ENCODE data around the gene NQO2.

Gene NQO2

GRCh38 chr6:2960935-2961334, 38.8 kb upstream of the NQO2 start:
- H3K4me3 ChIP-seq (replicated peaks; ENCODE audit: low read depth, low read length) = no peak overlapping the region
- peaks cover 4% of the 10 kb centered on the region for H3K27me3 ChIP-seq (replicated peaks; ENCODE audit: control insufficient read depth, insufficient read depth, low read length)
- H3K36me3 ChIP-seq (ENCODE audit: control insufficient read depth, insufficient read depth, low read length) = no peaks in the 10 kb centered on the region
- no peak for TF ChIP-seq CTCF (IDR thresholded peaks at IDR 0.05; ENCODE audit: insufficient read depth, low read length, poor library complexity, severe bottlenecking)
- DNase-seq (ENCODE audit: extremely low read depth, insufficient read length) = no peak

- DNase-seq (ENCODE audit: extremely low read depth, insufficient read length) = no peak
- H3K4me3 ChIP-seq (replicated peaks; ENCODE audit: low read depth, low read length) = no peak overlapping the region
- TF ChIP-seq CTCF (IDR thresholded peaks at IDR 0.05; ENCODE audit: insufficient read depth, low read length, poor library complexity, severe bottlenecking) = no peak
- no peaks in the 10 kb centered on the region for H3K36me3 ChIP-seq (ENCODE audit: control insufficient read depth, insufficient read depth, low read length)
- H3K27me3 ChIP-seq (replicated peaks; ENCODE audit: control insufficient read depth, insufficient read depth, low read length) = peaks cover 4% of the 10 kb centered on the region
These were observed 38.2 kb upstream of the NQO2 start for GRCh38 chr6:2961506-2961905.

GRCh38 chr6:2962004-2962403, 37.7 kb upstream of the NQO2 start:
- Histone ChIP-seq H3K4me3 (replicated peaks; ENCODE audit: low read depth, low read length) (no peak overlapping the region), H3K27me3 (replicated peaks; ENCODE audit: control insufficient read depth, insufficient read depth, low read length) (peaks cover 4% of the 10 kb centered on the region), H3K36me3 (ENCODE audit: control insufficient read depth, insufficient read depth, low read length) (no peaks in the 10 kb centered on the region)
- TF ChIP-seq CTCF (IDR thresholded peaks at IDR 0.05; ENCODE audit: insufficient read depth, low read length, poor library complexity, severe bottlenecking) = no peak
- DNase-seq (ENCODE audit: extremely low read depth, insufficient read length) = no peak

GRCh38 chr6:2962636-2963035, 37.1 kb upstream of the NQO2 start:
- H3K36me3 ChIP-seq (ENCODE audit: control insufficient read depth, insufficient read depth, low read length) = no peaks in the 10 kb centered on the region
- DNase-seq (ENCODE audit: extremely low read depth, insufficient read length) = no peak

GRCh38 chr6:2963756-2964155, 35.9 kb upstream of the NQO2 start:
- H3K36me3 ChIP-seq (ENCODE audit: control insufficient read depth, insufficient read depth, low read length) = no peaks in the 10 kb centered on the region
- peaks cover 2% of the 10 kb centered on the region for H3K27me3 ChIP-seq (replicated peaks; ENCODE audit: control insufficient read depth, insufficient read depth, low read length)
- H3K4me3 ChIP-seq (replicated peaks; ENCODE audit: low read depth, low read length) = no peak overlapping the region
- TF ChIP-seq CTCF (IDR thresholded peaks at IDR 0.05; ENCODE audit: insufficient read depth, low read length, poor library complexity, severe bottlenecking) = no peak
- DNase-seq (ENCODE audit: extremely low read depth, insufficient read length) = no peak

More at GRCh38 chr6:2962636-2963035, 37.1 kb upstream of the NQO2 start:
- Histone ChIP-seq H3K4me3 (replicated peaks; ENCODE audit: low read depth, low read length) (no peak overlapping the region), H3K27me3 (replicated peaks; ENCODE audit: control insufficient read depth, insufficient read depth, low read length) (peaks cover 4% of the 10 kb centered on the region)
- no peak for TF ChIP-seq CTCF (IDR thresholded peaks at IDR 0.05; ENCODE audit: insufficient read depth, low read length, poor library complexity, severe bottlenecking)
